Heart left ventricle (tissue), 16 donors: ENCODE results near the gene UBTD1. TPM values are rescaled to one million over a fixed set of nuclear protein-coding genes. Genes with fewer than 3 reads are reported as not detected.

Experiments used
- ATAC-seq, 4 donors: fragments of 200-7000 bp; cut with Tn5 transposase; one replicate each; pipeline ENCODE4 v1.9.1; 2020 to 2022; ENCODE audit warnings: moderate library complexity in 4 of 4, mild to moderate bottlenecking in 3 of 4, moderate number of reproducible peaks in 1 of 4
- DNase-seq, 5 donors: peaks; one replicate each; pipeline ENCODE4 v3.0.0-alpha.2; 2020
- H3K27ac ChIP-seq, 12 donors: fragments of 200-600 bp; sonication (generic) in 4 of 12; one replicate each; pipeline versions ENCODE4 v1.5.0 to v1.8.0; 2016 to 2022; ENCODE audit warnings: mild to moderate bottlenecking in 2 of 12
- H3K27me3 ChIP-seq, 9 donors: fragments of 200-600 bp; sonication (generic) in 2 of 9; one replicate each; pipeline versions ENCODE4 v1.5.1 to v1.8.0; 2016 to 2022; ENCODE audit warnings: mild to moderate bottlenecking in 3 of 9
- H3K36me3 ChIP-seq, 9 donors: fragments of 200-600 bp; sonication (generic) in 2 of 9; one replicate each; pipeline versions ENCODE4 v1.5.0 to v1.8.0; 2018 to 2022; ENCODE audit warnings: mild to moderate bottlenecking in 2 of 9
- H3K4me1 ChIP-seq, 12 donors: fragments of 200-600 bp; sonication (generic) in 4 of 12; one replicate each; pipeline versions ENCODE4 v1.5.0 to v1.8.0; 2016 to 2022; ENCODE audit warnings: mild to moderate bottlenecking in 3 of 12
- H3K4me3 ChIP-seq, 12 donors: fragments of 200-600 bp; sonication (generic) in 4 of 12; one replicate each; pipeline versions ENCODE4 v1.5.0 to v1.8.0; 2017 to 2022; ENCODE audit warnings: mild to moderate bottlenecking in 9 of 12, moderate library complexity in 4 of 12
- H3K9me3 ChIP-seq, 12 donors: fragments of 200-600 bp; sonication (generic) in 4 of 12; one replicate each; pipeline versions ENCODE4 v1.5.0 to v1.8.0; 2016 to 2022; ENCODE audit warnings: mild to moderate bottlenecking in 1 of 12
- POLR2A ChIP-seq, 2 donors: fragments of 450-650 bp; IDR thresholded peaks; one replicate each; pipeline ENCODE4 v1.6.1; 2017; ENCODE audit warnings: antibody characterized with exemption in 2 of 2, mild to moderate bottlenecking in 2 of 2, moderate library complexity in 2 of 2
- WGBS, 4 donors: extraction: QIAGEN DNeasy Blood & Tissue Kit in 2 of 4; methylation state at CpG; one replicate each; pipeline versions ENCODE4 v1.1.5 to v1.1.7; 2013 to 2018; 5-methylcytosine and 5-hydroxymethylcytosine counted together
- intact Hi-C, 10 donors: fragments of 100-400 bp; cut with DNase I; formaldehyde crosslinking; loops; one replicate each; pipeline versions ENCODE4 v1.11.1 to v1.14.2; 2022
- polyA plus RNA-seq, 2 donors: library from polyadenylated mRNA; stranded (reverse); fragments of 200-250 nt; gene quantifications; one replicate each; pipeline ENCODE4 v1.2.3, GENCODE V29; 2013
- total RNA-seq, 9 donors: library from RNA; depleted of rRNA in 2 of 9; stranded (reverse); fragments of >200 nt in 2 of 9; fragmentation: NEBNext Ultra II Directional in 3 of 9; extraction: Animal tissue kit (Norgen Biotek cat#: 25700) in 3 of 9; gene quantifications; one replicate each; pipeline versions ENCODE4 v1.1.0 to v1.2.4, GENCODE V29; 2016 to 2023
- TF ChIP-seq, protein P1 (sequence below), 12 donors: fragments of 200-600 bp; sonication (generic) in 4 of 12; IDR thresholded peaks; one replicate each; pipeline versions ENCODE4 v1.5.0 to v1.8.0; 2018 to 2022; ENCODE audit warnings: antibody characterized with exemption in 12 of 12, mild to moderate bottlenecking in 5 of 12
- donor health status: ischemic (EF 13 %, LVEDD 7.1; RV severe dilation, severe dysfunction).
- donor health status: healthy with polysubstance abuse.
- donor health status: DM: no; HTN: yes; CAD: no.
- donor health status: DM: no; HTN: no; CAD: no.
- donor health status: ischemic (EF 25% LVEDD 6.9; RV normal size, moderate dysfunction).
- donor health status: ischemic (EF 25% LVEDD 5.7; RV mildly dilated, moderate dysfunction).
- donor health status: healthy.
- donor health status: DM: yes; HTN: yes; CAD: no.
- donor health status: ischemic (EF 35%, LVEDD 5.7; RV mildly dilated, moderate dysfunction).
- donor health status: nonischemic (EF 11% LVEDD 7.7; RV severe dilation, severe dysfunction).
- donor health status: DM: yes; HTN: yes; CAD: no.
- donor health status: PGD.
- donor health status: ischemic (EF 29% LVEDD 5.4; RV normal size, mild dysfunction).
- donor health status: nonischemic (EF 23%, LVEDD 6.1; RV moderate dilation, normal function).

UBTD1 gene
- total and polyA plus RNA-seq, 11 donors: 18.2 to 49.7 (median 28.2) TPM

GRCh38 chr10:97515271-97515978 lies 16.7 kb downstream of the UBTD1 start:
- Histone ChIP-seq H3K27ac (peak overlapping the region in 6 of 12 donors; percentile 0 to 66 (median 42)), H3K9me3 (no peaks in the 10 kb centered on the region), H3K4me1 (peaks cover 6 to 91% (median 57%) of the 10 kb centered on the region in 12 donors), H3K27me3 (no peaks in the 10 kb centered on the region), H3K4me3 (no peak overlapping the region), H3K36me3 (no peaks in the 10 kb centered on the region)
- WGBS, 4 donors: 63 to 78% (median 70%) methylated on average over 10 of the region's 10 CpGs
- DNase-seq (no peak), ATAC-seq (peak in 2 of 4 donors; percentile 29 to 53)
- TF ChIP-seq, protein P1, sequence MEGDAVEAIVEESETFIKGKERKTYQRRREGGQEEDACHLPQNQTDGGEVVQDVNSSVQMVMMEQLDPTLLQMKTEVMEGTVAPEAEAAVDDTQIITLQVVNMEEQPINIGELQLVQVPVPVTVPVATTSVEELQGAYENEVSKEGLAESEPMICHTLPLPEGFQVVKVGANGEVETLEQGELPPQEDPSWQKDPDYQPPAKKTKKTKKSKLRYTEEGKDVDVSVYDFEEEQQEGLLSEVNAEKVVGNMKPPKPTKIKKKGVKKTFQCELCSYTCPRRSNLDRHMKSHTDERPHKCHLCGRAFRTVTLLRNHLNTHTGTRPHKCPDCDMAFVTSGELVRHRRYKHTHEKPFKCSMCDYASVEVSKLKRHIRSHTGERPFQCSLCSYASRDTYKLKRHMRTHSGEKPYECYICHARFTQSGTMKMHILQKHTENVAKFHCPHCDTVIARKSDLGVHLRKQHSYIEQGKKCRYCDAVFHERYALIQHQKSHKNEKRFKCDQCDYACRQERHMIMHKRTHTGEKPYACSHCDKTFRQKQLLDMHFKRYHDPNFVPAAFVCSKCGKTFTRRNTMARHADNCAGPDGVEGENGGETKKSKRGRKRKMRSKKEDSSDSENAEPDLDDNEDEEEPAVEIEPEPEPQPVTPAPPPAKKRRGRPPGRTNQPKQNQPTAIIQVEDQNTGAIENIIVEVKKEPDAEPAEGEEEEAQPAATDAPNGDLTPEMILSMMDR (IDR thresholded peaks at IDR 0.05): no peak
- no peak for TF ChIP-seq POLR2A (IDR thresholded peaks at IDR 0.05)
- intact Hi-C loops: no loop called here

DNA sequence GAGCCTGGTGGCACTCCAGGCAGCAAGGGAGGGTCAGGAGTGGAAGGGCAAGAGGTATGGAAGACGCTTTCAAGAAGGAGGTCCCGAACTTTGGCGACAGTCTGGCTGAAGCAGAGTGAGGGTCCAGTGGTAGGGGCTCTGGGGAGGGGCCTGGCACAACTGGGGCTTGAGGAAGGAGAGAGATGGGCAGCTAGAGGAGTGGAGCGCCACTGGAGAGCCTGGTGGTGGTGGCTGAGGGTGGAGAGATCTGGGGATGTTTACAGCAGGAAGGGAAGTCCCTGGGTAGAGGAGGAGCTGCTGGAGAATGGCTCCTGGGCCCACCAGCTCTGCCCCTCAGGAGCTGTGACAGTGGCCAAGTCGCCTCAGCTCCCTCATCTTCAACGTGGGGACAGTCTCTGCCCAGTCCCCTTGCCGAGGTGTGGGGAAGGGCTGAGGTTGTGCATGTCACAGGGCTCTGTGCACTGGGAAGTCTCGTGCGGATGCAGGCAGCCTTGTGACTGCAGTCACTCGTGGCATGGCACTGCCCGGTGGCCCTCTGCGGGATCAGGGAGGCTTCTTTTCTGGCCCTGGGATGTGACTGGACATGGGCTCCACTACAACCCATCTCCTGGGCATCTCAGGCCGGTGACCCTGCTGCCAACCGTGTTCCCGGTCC lies 18.5 kb downstream of the UBTD1 start:
- 79 to 92% (median 91%) methylated on average over 5 to 15 of the region's 15 CpGs for WGBS, 4 donors
- H3K9me3 ChIP-seq: no peaks in the 10 kb centered on the region
- ATAC-seq (no peak), DNase-seq (no peak)
- peak overlapping the region in 9 of 12 donors; percentile 32 to 69 (median 49) for H3K27ac ChIP-seq
- TF ChIP-seq POLR2A (IDR thresholded peaks at IDR 0.05): no peak
- TF ChIP-seq, protein P1 (IDR thresholded peaks at IDR 0.05): no peak
- peaks cover 6 to 92% (median 57%) of the 10 kb centered on the region in 12 donors for H3K4me1 ChIP-seq
- intact Hi-C loops: no loop called here
- no peak overlapping the region for H3K4me3 ChIP-seq
- H3K36me3 ChIP-seq: no peaks in the 10 kb centered on the region
- H3K27me3 ChIP-seq: no peaks in the 10 kb centered on the region

DNA sequence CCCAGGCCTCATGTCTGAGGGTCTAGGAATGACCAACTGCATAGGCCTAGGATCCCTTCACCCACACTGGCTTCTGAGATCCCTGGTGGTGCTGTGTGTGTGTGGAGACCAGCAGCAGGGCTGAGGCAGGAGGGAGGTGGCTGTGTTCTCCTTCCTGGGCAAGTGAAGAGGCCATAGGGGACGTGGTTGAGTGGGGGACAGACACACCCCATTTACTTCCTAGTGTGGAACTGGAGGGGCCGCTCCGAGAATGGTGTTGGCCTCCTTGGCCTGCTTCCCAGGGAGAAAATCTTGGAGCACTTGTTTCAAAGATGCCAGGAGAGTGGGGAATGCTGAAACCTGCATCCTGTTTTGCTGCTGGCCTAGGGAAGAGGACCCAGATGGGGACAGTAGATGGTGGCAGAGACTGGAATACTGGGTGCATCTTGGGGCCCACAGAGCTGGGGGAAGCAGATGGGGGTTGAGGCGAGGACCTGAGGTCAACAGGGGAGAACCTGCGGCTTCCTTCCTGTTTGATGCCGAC lies 19.1 kb downstream of the UBTD1 start:
- no peak for TF ChIP-seq POLR2A (IDR thresholded peaks at IDR 0.05)
- TF ChIP-seq, protein P1 (IDR thresholded peaks at IDR 0.05): no peak
- peak overlapping the region in 11 of 12 donors; percentile 32 to 69 (median 51) for H3K27ac ChIP-seq
- WGBS, 4 donors: 42 to 49% (median 45%) methylated on average over 6 of the region's 6 CpGs
- H3K27me3 ChIP-seq: no peaks in the 10 kb centered on the region
- H3K4me1 ChIP-seq: peaks cover 6 to 92% (median 60%) of the 10 kb centered on the region in 12 donors
- DNase-seq (no peak), ATAC-seq (no peak)
- intact Hi-C loops: no loop called here
- H3K4me3 ChIP-seq: no peak overlapping the region
- no peaks in the 10 kb centered on the region for H3K9me3 ChIP-seq
- no peaks in the 10 kb centered on the region for H3K36me3 ChIP-seq
